PFSK-1 (cell line): ENCODE results near the gene OR10A6.

Experiments
- FOXP2 ChIP-seq: optimal IDR thresholded peaks from 2 replicates; pipeline ENCODE3; 2011; ENCODE audit warnings: borderline replicate concordance, control low read depth, inconsistent platforms; ENCODE audit not compliant: insufficient read depth; ENCODE audit errors: extremely low read length, extremely low read depth
- POLR2AphosphoS5 ChIP-seq: IDR thresholded peaks from 2 replicates; pipeline ENCODE4 v1.6.1; 2012; ENCODE audit warnings: low read depth, mild to moderate bottlenecking, control low read depth, low read length, moderate library complexity
- SIN3A ChIP-seq: IDR thresholded peaks from 2 replicates; pipeline ENCODE4 v1.6.1; 2012; ENCODE audit warnings: mild to moderate bottlenecking, low read length, moderate library complexity, borderline replicate concordance; ENCODE audit not compliant: insufficient read depth
- TAF1 ChIP-seq: IDR thresholded peaks from 2 replicates; pipeline ENCODE4 v1.6.1; 2012; ENCODE audit warnings: low read length, control low read depth, borderline replicate concordance; ENCODE audit not compliant: insufficient read depth
- TF ChIP-seq, protein P1 (sequence below), 2 experiments: IDR thresholded peaks; 2 replicates each; pipeline versions ENCODE4 v1.6.1 to v1.8.0; 2011 to 2012; ENCODE audit warnings: low read depth in 2 of 2, low read length in 2 of 2, control low read depth in 1 of 2, inconsistent platforms in 1 of 2, mild to moderate bottlenecking in 1 of 2, moderate library complexity in 1 of 2; ENCODE audit not compliant: insufficient read depth in 1 of 2

DNA sequence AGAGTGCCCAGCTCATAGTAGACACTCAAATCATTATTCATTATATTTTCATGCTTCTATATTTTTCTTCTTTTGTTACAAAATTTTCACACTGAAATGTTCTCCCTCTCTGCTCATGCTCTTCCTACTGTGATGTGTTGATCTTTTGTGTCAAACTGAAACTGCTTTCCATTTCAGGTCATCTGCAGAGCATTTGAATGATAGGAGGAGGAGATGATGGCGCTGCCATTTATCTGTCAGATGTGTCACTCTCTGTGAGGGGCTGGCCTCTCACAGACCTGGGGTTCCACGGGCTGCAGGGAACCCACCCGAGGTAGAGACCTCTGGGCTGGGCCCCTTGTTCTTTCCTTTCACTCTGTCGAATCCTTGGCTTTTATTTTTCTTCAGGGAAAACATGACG is 41.1 kb downstream of the OR10A6 start:
- TF ChIP-seq POLR2AphosphoS5 (no peak), SIN3A (no peak), FOXP2 (no peak), TAF1 (no peak)
- TF ChIP-seq, protein P1, sequence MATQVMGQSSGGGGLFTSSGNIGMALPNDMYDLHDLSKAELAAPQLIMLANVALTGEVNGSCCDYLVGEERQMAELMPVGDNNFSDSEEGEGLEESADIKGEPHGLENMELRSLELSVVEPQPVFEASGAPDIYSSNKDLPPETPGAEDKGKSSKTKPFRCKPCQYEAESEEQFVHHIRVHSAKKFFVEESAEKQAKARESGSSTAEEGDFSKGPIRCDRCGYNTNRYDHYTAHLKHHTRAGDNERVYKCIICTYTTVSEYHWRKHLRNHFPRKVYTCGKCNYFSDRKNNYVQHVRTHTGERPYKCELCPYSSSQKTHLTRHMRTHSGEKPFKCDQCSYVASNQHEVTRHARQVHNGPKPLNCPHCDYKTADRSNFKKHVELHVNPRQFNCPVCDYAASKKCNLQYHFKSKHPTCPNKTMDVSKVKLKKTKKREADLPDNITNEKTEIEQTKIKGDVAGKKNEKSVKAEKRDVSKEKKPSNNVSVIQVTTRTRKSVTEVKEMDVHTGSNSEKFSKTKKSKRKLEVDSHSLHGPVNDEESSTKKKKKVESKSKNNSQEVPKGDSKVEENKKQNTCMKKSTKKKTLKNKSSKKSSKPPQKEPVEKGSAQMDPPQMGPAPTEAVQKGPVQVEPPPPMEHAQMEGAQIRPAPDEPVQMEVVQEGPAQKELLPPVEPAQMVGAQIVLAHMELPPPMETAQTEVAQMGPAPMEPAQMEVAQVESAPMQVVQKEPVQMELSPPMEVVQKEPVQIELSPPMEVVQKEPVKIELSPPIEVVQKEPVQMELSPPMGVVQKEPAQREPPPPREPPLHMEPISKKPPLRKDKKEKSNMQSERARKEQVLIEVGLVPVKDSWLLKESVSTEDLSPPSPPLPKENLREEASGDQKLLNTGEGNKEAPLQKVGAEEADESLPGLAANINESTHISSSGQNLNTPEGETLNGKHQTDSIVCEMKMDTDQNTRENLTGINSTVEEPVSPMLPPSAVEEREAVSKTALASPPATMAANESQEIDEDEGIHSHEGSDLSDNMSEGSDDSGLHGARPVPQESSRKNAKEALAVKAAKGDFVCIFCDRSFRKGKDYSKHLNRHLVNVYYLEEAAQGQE (IDR thresholded peaks at IDR 0.05; ENCODE audit: insufficient read depth in 1 of 2, low read depth in 2 of 2, low read length in 2 of 2), result no peak
